DND-41 (cell line): ENCODE data around the gene PMEPA1.

ENCODE experiments used
- ATAC-seq: fragments of 200-7000 bp; cut with Tn5 transposase; 3 replicates; pipeline ENCODE4 v1.9.1; 2021; ENCODE audit warnings: low read depth; ENCODE audit not compliant: insufficient read depth
- DNase-seq: peaks from one replicate; pipeline ENCODE4 v3.0.0-alpha.2; 2020
- H2AFZ ChIP-seq: 2 replicates; pipeline ENCODE4 v1.6.0; 2012; ENCODE audit warnings: low read depth, low read length
- H3K27ac ChIP-seq: 2 replicates; pipeline ENCODE4 v1.5.1; 2012; ENCODE audit warnings: low read length, inconsistent platforms
- H3K27me3 ChIP-seq: fragments of 200-600 bp; sonication (generic); 2 replicates; pipeline ENCODE4 v1.6.0; 2012; ENCODE audit warnings: low read length, mild to moderate bottlenecking, inconsistent platforms; ENCODE audit not compliant: insufficient read depth, poor library complexity
- H3K36me3 ChIP-seq: 2 replicates; pipeline ENCODE4 v1.5.1; 2012; ENCODE audit warnings: low read length, inconsistent platforms; ENCODE audit not compliant: insufficient read depth
- H3K4me1 ChIP-seq: 2 replicates; pipeline ENCODE4 v1.5.1; 2012; ENCODE audit warnings: mild to moderate bottlenecking, low read length; ENCODE audit not compliant: insufficient read depth
- H3K4me2 ChIP-seq: 2 replicates; pipeline ENCODE4 v1.6.0; 2012; ENCODE audit warnings: mild to moderate bottlenecking, moderate library complexity, low read length, inconsistent platforms; ENCODE audit not compliant: insufficient read depth
- H3K4me3 ChIP-seq, 2 experiments: fragments of 200-600 bp in 1 of 2; shearing (Covaris generic) in 1 of 2; 2 replicates each; pipeline ENCODE4 v1.5.1; 2012 to 2016; ENCODE audit warnings: inconsistent platforms in 2 of 2, low read length in 2 of 2, mild to moderate bottlenecking in 2 of 2, low read depth in 1 of 2, moderate library complexity in 1 of 2
- H3K79me2 ChIP-seq: 2 replicates; pipeline ENCODE4 v1.6.0; 2012; ENCODE audit warnings: low read length, inconsistent platforms; ENCODE audit not compliant: insufficient read depth
- H3K9ac ChIP-seq: 2 replicates; pipeline ENCODE4 v1.6.0; 2012; ENCODE audit warnings: low read depth, mild to moderate bottlenecking, inconsistent platforms, low read length, moderate library complexity
- H3K9me3 ChIP-seq: 2 replicates; pipeline ENCODE4 v1.5.1; 2012; ENCODE audit warnings: low read length, moderate library complexity, mild to moderate bottlenecking, inconsistent platforms; ENCODE audit not compliant: insufficient read depth, severe bottlenecking
- H4K20me1 ChIP-seq: 2 replicates; pipeline ENCODE4 v1.6.0; 2012; ENCODE audit warnings: low read length; ENCODE audit not compliant: insufficient read depth
- EZH2 ChIP-seq: IDR thresholded peaks from 3 replicates; pipeline ENCODE4 v1.6.1; 2012; ENCODE audit warnings: borderline replicate concordance, low read depth, mild to moderate bottlenecking, moderate library complexity, low read length, inconsistent platforms; ENCODE audit not compliant: severe bottlenecking
- TF ChIP-seq, protein P1 (sequence below): IDR thresholded peaks from 2 replicates; pipeline ENCODE4 v1.5.1; 2012; ENCODE audit warnings: borderline replicate concordance, low read length, moderate library complexity, mild to moderate bottlenecking; ENCODE audit not compliant: poor library complexity, severe bottlenecking; ENCODE audit errors: extremely low read depth

The PMEPA1 gene

DNA sequence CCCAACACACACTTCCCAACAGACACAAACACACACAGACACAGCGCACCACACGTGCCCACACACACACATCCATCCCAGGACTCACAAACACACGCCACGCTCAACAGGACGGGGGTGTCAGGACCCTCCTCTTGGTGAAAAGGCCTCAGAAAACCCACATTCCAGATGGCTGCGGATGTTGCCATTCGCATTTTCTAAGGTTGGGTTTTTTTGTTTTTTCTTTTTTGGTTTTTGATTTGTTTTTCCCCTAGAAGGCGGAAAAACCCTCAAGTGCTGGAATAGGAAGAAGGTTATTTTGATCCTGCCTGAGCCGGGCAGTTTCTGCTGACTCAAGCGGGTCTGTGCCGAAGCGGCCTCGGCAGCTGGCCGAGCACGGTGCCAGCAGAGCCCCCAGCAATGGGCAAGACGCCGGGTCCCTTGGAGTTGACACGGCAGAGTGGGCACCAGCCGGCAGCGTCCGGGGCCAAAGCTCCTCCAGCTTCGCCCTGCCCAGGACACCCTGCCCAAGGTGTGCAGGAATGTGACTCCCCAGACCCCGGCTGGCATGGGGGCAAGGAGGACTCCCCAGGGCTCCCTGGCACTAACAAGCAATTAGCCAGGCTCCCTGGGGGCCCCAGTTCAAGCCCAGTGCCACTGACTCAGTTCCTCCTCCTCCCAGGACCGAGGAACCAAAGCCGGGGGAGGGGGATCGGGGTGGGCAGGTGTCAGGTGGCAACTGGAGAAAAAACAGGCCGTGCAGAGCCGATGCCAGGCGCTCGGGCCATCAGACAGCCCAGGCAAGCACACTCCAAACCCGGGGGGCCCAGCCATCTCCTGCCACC, 48.7 kb downstream of the PMEPA1 start:
- Histone ChIP-seq H3K4me1 (peaks cover 10% of the 10 kb centered on the region), H3K4me2 (no peak overlapping the region), H3K9ac (no peak overlapping the region), H3K9me3 (no peaks in the 10 kb centered on the region), H3K79me2 (no peaks in the 10 kb centered on the region), H3K27me3 (peaks cover 39% of the 10 kb centered on the region), H4K20me1 (peaks cover 32% of the 10 kb centered on the region), H2AFZ (no peak overlapping the region), H3K36me3 (no peaks in the 10 kb centered on the region), H3K4me3 (no peak overlapping the region), H3K27ac (no peak overlapping the region)
- no peak for ATAC-seq
- TF ChIP-seq EZH2: no peak
- TF ChIP-seq, protein P1, sequence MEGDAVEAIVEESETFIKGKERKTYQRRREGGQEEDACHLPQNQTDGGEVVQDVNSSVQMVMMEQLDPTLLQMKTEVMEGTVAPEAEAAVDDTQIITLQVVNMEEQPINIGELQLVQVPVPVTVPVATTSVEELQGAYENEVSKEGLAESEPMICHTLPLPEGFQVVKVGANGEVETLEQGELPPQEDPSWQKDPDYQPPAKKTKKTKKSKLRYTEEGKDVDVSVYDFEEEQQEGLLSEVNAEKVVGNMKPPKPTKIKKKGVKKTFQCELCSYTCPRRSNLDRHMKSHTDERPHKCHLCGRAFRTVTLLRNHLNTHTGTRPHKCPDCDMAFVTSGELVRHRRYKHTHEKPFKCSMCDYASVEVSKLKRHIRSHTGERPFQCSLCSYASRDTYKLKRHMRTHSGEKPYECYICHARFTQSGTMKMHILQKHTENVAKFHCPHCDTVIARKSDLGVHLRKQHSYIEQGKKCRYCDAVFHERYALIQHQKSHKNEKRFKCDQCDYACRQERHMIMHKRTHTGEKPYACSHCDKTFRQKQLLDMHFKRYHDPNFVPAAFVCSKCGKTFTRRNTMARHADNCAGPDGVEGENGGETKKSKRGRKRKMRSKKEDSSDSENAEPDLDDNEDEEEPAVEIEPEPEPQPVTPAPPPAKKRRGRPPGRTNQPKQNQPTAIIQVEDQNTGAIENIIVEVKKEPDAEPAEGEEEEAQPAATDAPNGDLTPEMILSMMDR: no peak
- DNase-seq: no peak

DNA sequence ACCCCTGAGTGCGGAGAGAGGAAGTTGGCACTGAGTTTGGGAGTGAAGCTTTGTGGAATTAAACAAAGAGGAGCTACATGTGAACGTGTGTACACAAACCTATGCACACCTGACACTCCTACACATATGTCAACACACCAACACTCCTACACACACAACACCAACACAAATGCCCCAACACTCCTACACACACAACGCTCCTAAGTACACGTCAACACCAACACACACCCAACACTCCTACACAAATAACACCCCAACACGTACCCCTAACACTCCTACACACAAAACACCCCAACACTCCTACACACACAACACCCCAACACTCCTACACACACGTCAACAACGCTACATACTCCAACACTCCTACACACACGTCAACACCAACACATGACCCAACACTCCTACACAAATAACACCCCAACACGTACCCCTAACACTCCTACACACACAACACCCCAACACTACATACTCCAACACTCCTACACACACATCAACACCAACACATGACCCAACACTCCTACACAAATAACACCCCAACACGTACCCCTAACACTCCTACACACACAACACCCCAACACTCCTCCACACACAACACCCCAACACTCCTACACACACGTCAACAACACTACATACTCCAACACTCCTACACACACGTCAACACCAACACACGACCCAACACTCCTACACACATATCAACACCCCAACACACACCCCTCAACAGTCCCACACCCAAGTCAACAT, 49.5 kb downstream of the PMEPA1 start:
- TF ChIP-seq EZH2: no peak
- TF ChIP-seq, protein P1: no peak
- H3K4me1 ChIP-seq: peaks cover 10% of the 10 kb centered on the region
- H2AFZ ChIP-seq: no peak overlapping the region
- ATAC-seq: no peak
- no peak for DNase-seq
- no peak overlapping the region for H3K27ac ChIP-seq
- peaks cover 41% of the 10 kb centered on the region for H3K27me3 ChIP-seq
- no peaks in the 10 kb centered on the region for H3K79me2 ChIP-seq
- H3K36me3 ChIP-seq: no peaks in the 10 kb centered on the region
- peaks cover 36% of the 10 kb centered on the region for H4K20me1 ChIP-seq
- no peak overlapping the region for H3K4me3 ChIP-seq
- H3K4me2 ChIP-seq: no peak overlapping the region
- no peaks in the 10 kb centered on the region for H3K9me3 ChIP-seq
- no peak overlapping the region for H3K9ac ChIP-seq

DNA sequence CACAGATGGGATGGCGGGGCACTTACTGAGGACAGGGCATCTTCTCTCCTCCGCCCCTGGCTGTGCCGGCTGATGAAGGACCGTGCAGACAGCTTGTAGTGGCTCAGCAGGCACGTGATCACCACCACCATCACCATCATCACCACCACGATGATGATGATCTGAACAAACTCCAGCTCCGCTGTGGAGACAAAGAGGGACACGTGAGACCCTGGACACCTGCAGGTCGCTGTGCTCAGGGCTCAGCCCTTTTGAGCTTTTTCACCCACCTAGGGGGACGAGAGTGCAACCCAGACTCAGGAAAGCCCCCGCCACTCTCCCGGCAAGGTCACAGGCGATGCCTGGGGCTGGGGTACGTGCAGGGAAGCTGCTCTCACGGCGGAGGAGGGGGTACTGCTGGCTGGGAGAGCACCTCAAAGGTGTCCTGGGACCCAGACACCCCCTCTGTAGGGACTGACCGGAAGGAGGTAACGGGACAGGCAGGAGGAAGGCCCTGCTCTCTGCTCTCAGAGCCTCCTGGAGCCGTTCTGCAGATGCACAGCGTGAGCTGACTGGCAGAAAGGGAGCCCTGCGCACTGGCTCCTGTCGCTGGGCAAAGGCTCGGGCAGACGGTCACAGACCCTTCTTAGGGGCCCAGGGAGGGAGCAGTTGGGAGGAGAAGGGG, 50.2 kb downstream of the PMEPA1 start:
- H3K4me2 ChIP-seq: no peak overlapping the region
- no peak overlapping the region for H3K4me3 ChIP-seq
- H2AFZ ChIP-seq: no peak overlapping the region
- peaks cover 10% of the 10 kb centered on the region for H3K4me1 ChIP-seq
- H3K27ac ChIP-seq: no peak overlapping the region
- no peaks in the 10 kb centered on the region for H3K9me3 ChIP-seq
- peaks cover 39% of the 10 kb centered on the region for H4K20me1 ChIP-seq
- H3K9ac ChIP-seq: no peak overlapping the region
- H3K27me3 ChIP-seq: peaks cover 45% of the 10 kb centered on the region
- no peak for TF ChIP-seq EZH2
- TF ChIP-seq, protein P1: no peak
- ATAC-seq (no peak), DNase-seq (peak; percentile 3)
- H3K36me3 ChIP-seq: no peaks in the 10 kb centered on the region
- no peaks in the 10 kb centered on the region for H3K79me2 ChIP-seq
